NCI-H146 (cell line): ENCODE measurements around the gene SHH.

ENCODE experiments used
- DNase-seq: peaks from one replicate; lab custom pipeline; 2025; lab: John Stamatoyannopoulos, UW

Gene SHH

GRCh38 chr7:155811895-155812761 is at the start of gene SHH:
Gene SHH, minus strand, starts transcription at chr7:155812463. Its CDS starts 341 bp downstream, at chr7:155812122.
- no peak for DNase-seq

GRCh38 chr7:155861480-155861868 is 49.2 kb upstream of the SHH start:
- no peak for DNase-seq

- no peak for DNase-seq
Observed at GRCh38 chr7:155860840-155861479, 48.7 kb upstream of the SHH start.

GRCh38 chr7:155860461-155860839 is 48.2 kb upstream of the SHH start:
- no peak for DNase-seq

- DNase-seq: no peak
Observed at GRCh38 chr7:155858521-155859061, 46.3 kb upstream of the SHH start.

GRCh38 chr7:155857141-155857540 is 44.9 kb upstream of the SHH start:
- DNase-seq: no peak

- no peak for DNase-seq
Observed at GRCh38 chr7:155856656-155857055, 44.4 kb upstream of the SHH start.

- DNase-seq: no peak
Observed at GRCh38 chr7:155852426-155853301, 40.4 kb upstream of the SHH start.

GRCh38 chr7:155851892-155852291 is 39.6 kb upstream of the SHH start:
- no peak for DNase-seq

- no peak for DNase-seq
Observed at GRCh38 chr7:155850766-155851678, 38.8 kb upstream of the SHH start.

GRCh38 chr7:155850001-155850436 is 37.8 kb upstream of the SHH start:
- DNase-seq: no peak

GRCh38 chr7:155848691-155849669 is 36.7 kb upstream of the SHH start:
- DNase-seq: no peak

- no peak for DNase-seq
Observed at GRCh38 chr7:155847821-155848435, 35.7 kb upstream of the SHH start.

- no peak for DNase-seq
Observed at GRCh38 chr7:155846936-155847335, 34.7 kb upstream of the SHH start.

GRCh38 chr7:155846156-155846555 is 33.9 kb upstream of the SHH start:
- no peak for DNase-seq

GRCh38 chr7:155845226-155845625 is 33.0 kb upstream of the SHH start:
- DNase-seq: no peak

- DNase-seq: no peak
Observed at GRCh38 chr7:155844526-155844925, 32.3 kb upstream of the SHH start.

GRCh38 chr7:155844019-155844453 is 31.8 kb upstream of the SHH start:
- no peak for DNase-seq

GRCh38 chr7:155843426-155844018 is 31.3 kb upstream of the SHH start:
- DNase-seq: no peak
